Type B pancreatic cell (in vitro differentiated cells): ENCODE results near the gene ZNF750. TPM values are rescaled to one million over a fixed set of nuclear protein-coding genes. Genes with fewer than 3 reads are reported as not detected.

Source experiments
- DNase-seq: peaks from one replicate; pipeline ENCODE4 v3.0.0; 2021; ENCODE audit warnings: mixed read lengths; ENCODE audit not compliant: unreplicated experiment; ENCODE audit errors: extremely low spot score
- H3K27ac Mint-ChIP-seq: 2 replicates; pipeline ENCODE4 v1.8.0; 2021; ENCODE audit warnings: mild to moderate bottlenecking, mixed read lengths
- H3K27me3 Mint-ChIP-seq: 2 replicates; pipeline ENCODE4 v1.8.0; 2021; ENCODE audit warnings: mixed read lengths
- H3K36me3 Mint-ChIP-seq: 2 replicates; pipeline ENCODE4 v1.8.0; 2021; ENCODE audit warnings: mixed read lengths
- H3K4me1 Mint-ChIP-seq: one replicate; pipeline ENCODE4 v1.8.0; 2021; ENCODE audit warnings: mixed read lengths; ENCODE audit not compliant: unreplicated experiment
- H3K4me3 Mint-ChIP-seq: 2 replicates; pipeline ENCODE4 v1.8.0; 2021; ENCODE audit warnings: mild to moderate bottlenecking, mixed read lengths
- H3K9me3 Mint-ChIP-seq: 2 replicates; pipeline ENCODE4 v1.8.0; 2021; ENCODE audit warnings: mixed read lengths
- CTCF ChIP-seq: fragments of 200-600 bp; sonication (generic); conservative IDR thresholded peaks from 2 replicates; pipeline ENCODE4 v1.5.0; 2021; ENCODE audit warnings: antibody characterized with exemption, mild to moderate bottlenecking
- total RNA-seq: library from RNA; stranded (reverse); gene quantifications from 2 replicates; pipeline ENCODE4 v1.2.1, GENCODE V29; 2021; ENCODE audit warnings: low replicate concordance

The ZNF750 gene
- total RNA-seq, 1 donor from 2014 or later = 10.3 TPM

- Mint-ChIP-seq H3K27ac (no peak overlapping the region), H3K4me3 (no peak overlapping the region), H3K4me1 (no peaks in the 10 kb centered on the region), H3K9me3 (no peaks in the 10 kb centered on the region), H3K36me3 (peaks cover 11% of the 10 kb centered on the region), H3K27me3 (no peaks in the 10 kb centered on the region)
- DNase-seq = no peak
- TF ChIP-seq CTCF = no peak
These were observed 30.6 kb downstream of the ZNF750 start for GRCh38 chr17:82808921-82809905.

GRCh38 chr17:82808006-82808405 is 31.8 kb downstream of the ZNF750 start:
- Mint-ChIP-seq H3K27ac (no peak overlapping the region), H3K4me3 (no peak overlapping the region), H3K9me3 (no peaks in the 10 kb centered on the region), H3K27me3 (no peaks in the 10 kb centered on the region), H3K36me3 (peaks cover 6% of the 10 kb centered on the region), H3K4me1 (no peaks in the 10 kb centered on the region)
- no peak for DNase-seq
- no peak for TF ChIP-seq CTCF

- Mint-ChIP-seq H3K27ac (no peak overlapping the region), H3K36me3 (peaks cover 9% of the 10 kb centered on the region)
- no peak for TF ChIP-seq CTCF
These were observed 32.3 kb downstream of the ZNF750 start for GRCh38 chr17:82807562-82807961.

GRCh38 chr17:82807101-82807500 is 32.7 kb downstream of the ZNF750 start:
- DNase-seq = no peak
- no peaks in the 10 kb centered on the region for H3K27me3 Mint-ChIP-seq
- peaks cover 12% of the 10 kb centered on the region for H3K36me3 Mint-ChIP-seq
- no peak overlapping the region for H3K4me3 Mint-ChIP-seq
- H3K9me3 Mint-ChIP-seq = no peaks in the 10 kb centered on the region
- H3K27ac Mint-ChIP-seq = no peak overlapping the region
- peaks cover 3% of the 10 kb centered on the region for H3K4me1 Mint-ChIP-seq
- no peak for TF ChIP-seq CTCF

More at GRCh38 chr17:82807562-82807961, 32.3 kb downstream of the ZNF750 start:
- no peaks in the 10 kb centered on the region for H3K27me3 Mint-ChIP-seq
- no peaks in the 10 kb centered on the region for H3K9me3 Mint-ChIP-seq
- DNase-seq = no peak
- H3K4me3 Mint-ChIP-seq = no peak overlapping the region
- no peaks in the 10 kb centered on the region for H3K4me1 Mint-ChIP-seq

GRCh38 chr17:82806645-82807044 is 33.2 kb downstream of the ZNF750 start:
- H3K4me1 Mint-ChIP-seq = peaks cover 5% of the 10 kb centered on the region
- H3K36me3 Mint-ChIP-seq = peaks cover 15% of the 10 kb centered on the region
- no peak overlapping the region for H3K4me3 Mint-ChIP-seq
- no peaks in the 10 kb centered on the region for H3K9me3 Mint-ChIP-seq
- TF ChIP-seq CTCF = no peak
- H3K27me3 Mint-ChIP-seq = no peaks in the 10 kb centered on the region
- H3K27ac Mint-ChIP-seq = no peak overlapping the region
- no peak for DNase-seq
